ENCODE data around the gene KCNMB4.

DNA sequence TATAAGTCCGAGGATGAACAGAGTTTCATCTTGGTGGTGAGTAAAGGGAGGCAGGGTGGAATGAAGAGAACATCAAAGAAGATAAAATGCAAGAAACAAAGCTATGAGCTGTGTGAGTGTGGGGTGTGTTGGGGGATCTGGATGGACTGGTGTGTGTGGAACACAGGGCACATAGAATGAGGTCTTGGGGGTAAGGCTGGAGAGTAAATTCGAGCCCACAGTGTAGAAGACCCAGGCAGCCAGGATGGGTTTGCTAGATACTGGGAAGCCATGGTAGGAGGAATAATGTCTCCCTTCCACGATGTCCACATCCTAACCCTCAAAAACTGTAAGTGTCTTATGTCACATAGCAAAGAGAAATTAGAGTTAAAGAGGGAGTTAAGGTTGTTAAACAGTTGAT lies 6.8 kb downstream of the KCNMB4 start:
- no peak for TF ChIP-seq POLR2AphosphoS5 (IDR thresholded peaks at IDR 0.05)
- TF ChIP-seq, protein P1, sequence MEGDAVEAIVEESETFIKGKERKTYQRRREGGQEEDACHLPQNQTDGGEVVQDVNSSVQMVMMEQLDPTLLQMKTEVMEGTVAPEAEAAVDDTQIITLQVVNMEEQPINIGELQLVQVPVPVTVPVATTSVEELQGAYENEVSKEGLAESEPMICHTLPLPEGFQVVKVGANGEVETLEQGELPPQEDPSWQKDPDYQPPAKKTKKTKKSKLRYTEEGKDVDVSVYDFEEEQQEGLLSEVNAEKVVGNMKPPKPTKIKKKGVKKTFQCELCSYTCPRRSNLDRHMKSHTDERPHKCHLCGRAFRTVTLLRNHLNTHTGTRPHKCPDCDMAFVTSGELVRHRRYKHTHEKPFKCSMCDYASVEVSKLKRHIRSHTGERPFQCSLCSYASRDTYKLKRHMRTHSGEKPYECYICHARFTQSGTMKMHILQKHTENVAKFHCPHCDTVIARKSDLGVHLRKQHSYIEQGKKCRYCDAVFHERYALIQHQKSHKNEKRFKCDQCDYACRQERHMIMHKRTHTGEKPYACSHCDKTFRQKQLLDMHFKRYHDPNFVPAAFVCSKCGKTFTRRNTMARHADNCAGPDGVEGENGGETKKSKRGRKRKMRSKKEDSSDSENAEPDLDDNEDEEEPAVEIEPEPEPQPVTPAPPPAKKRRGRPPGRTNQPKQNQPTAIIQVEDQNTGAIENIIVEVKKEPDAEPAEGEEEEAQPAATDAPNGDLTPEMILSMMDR (IDR thresholded peaks at IDR 0.05): no peak
- TF ChIP-seq POLR2A (IDR thresholded peaks at IDR 0.05): no peak
- no peak for TF ChIP-seq EP300 (IDR thresholded peaks at IDR 0.05)
